ENCODE data around the gene PRKCD.

Gene PRKCD

DNA sequence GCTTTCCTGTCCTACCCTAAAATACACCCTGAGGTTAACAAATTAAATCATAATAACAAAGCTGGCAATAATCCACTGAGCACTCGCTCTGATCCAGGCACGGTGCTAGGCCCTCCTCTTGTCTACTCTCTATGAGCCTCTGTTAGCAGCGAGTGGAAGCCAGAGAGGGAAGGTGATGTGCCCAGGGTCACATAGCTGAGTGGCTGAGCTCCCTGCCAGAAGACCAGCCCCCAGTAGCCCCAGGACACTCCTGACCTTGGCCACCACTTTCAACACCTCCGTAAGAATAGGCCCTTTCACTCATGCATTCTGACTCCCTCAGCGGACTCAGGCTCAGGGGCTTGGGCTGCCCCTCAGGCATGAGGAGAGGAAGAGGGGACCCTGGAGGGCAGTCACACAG lies 9.5 kb upstream of the PRKCD start:
- H3K4me2 ChIP-seq (ENCODE audit: low read length), result no peak overlapping the region
- no CpG with 5 or more reads among the region's 5 CpGs for WGBS (ENCODE audit: extremely low coverage, insufficient coverage, insufficient read length)
- no peak for DNase-seq

DNA sequence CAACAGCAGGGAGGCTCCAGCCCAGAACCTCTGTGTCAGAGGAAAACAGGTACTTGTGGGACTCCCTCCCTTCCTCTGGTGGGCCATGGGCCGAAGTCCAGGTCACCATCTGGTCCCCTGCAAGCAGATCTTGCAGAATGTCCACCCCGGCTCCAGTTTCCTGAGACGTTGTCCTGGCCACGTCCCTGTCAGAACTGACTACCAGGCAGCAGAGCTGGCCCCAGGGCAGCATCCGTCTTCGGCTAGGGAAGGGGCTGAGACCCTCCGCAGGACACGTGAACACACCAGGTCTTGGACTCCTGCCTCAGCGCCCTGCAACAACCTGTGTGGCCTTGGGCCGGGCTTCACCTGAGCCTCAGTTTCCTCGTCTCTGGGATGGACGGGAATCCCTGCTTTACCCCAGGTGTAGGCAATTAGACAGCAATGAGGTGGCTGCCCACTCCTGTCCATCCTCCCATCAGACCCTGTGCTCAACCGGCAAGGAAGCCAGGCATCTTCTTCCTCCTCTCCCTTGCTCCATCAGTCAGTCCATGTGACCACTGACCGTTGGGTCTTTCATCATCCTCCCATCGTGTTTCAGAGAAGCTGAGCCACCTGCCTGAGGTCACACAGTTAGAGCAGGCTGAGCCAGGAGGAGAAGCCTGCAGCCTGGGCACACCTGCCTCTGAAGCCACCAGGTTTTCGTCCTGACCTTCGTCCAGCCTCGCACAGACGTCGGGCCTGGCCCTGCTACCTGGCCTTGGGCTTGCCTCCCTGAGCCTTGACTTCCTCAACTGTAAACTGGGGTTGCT lies 8.9 kb upstream of the PRKCD start:
- Histone ChIP-seq H3K4me2 (ENCODE audit: low read length) (no peak overlapping the region), H2AFZ (ENCODE audit: insufficient read depth, low read length, poor library complexity) (no peak overlapping the region), H3K36me3 (ENCODE audit: control insufficient read depth in 1 of 2, insufficient read depth in 2 of 2, low read length in 2 of 2) (no peaks in the 10 kb centered on the region), H3K27me3 (ENCODE audit: insufficient read depth, low read length) (peaks cover 7% of the 10 kb centered on the region), H2AK5ac (ENCODE audit: low read length) (no peak overlapping the region), H3K18ac (ENCODE audit: low read length) (no peak overlapping the region), H4K12ac (ENCODE audit: low read depth, low read length) (no peak overlapping the region), H3K79me1 (ENCODE audit: low read length) (no peaks in the 10 kb centered on the region), H2BK12ac (ENCODE audit: low read length) (no peak overlapping the region), H4K91ac (ENCODE audit: low read depth, low read length) (no peak overlapping the region), H3K4me1 (ENCODE audit: control insufficient read depth in 1 of 2, insufficient read depth in 2 of 2, low read length in 2 of 2) (no peaks in the 10 kb centered on the region), H3K14ac (ENCODE audit: low read length) (no peak overlapping the region), H3K79me2 (ENCODE audit: control insufficient read depth, insufficient read depth, low read length, poor library complexity) (no peaks in the 10 kb centered on the region), H3K23ac (ENCODE audit: low read length) (no peak overlapping the region), H2BK5ac (ENCODE audit: low read depth, low read length, poor library complexity) (no peak overlapping the region), H3K4ac (ENCODE audit: low read depth, low read length) (no peak overlapping the region), H2BK120ac (ENCODE audit: insufficient read depth, low read length, poor library complexity) (no peak overlapping the region), H3K4me3 (ENCODE audit: low read depth, low read length) (no peak overlapping the region), H3K9ac (ENCODE audit: low read length) (no peak overlapping the region), H4K8ac (ENCODE audit: low read depth, low read length) (no peak overlapping the region), H3K27ac (ENCODE audit: low read depth, low read length) (no peak overlapping the region), H3K9me3 (ENCODE audit: insufficient read depth, low read depth, low read length) (peaks cover 1% of the 10 kb centered on the region)
- no peak for DNase-seq
- WGBS (ENCODE audit: extremely low coverage, insufficient coverage, insufficient read length), result no CpG with 5 or more reads among the region's 20 CpGs

More for the DNA sequence above, 9.5 kb upstream of the PRKCD start:
- H3K14ac ChIP-seq (ENCODE audit: low read length), result no peak overlapping the region
- H3K27ac ChIP-seq (ENCODE audit: low read depth, low read length), result no peak overlapping the region
- H3K79me1 ChIP-seq (ENCODE audit: low read length), result no peaks in the 10 kb centered on the region
- no peaks in the 10 kb centered on the region for H3K79me2 ChIP-seq (ENCODE audit: control insufficient read depth, insufficient read depth, low read length, poor library complexity)
- no peak overlapping the region for H2AFZ ChIP-seq (ENCODE audit: insufficient read depth, low read length, poor library complexity)
- no peak overlapping the region for H2BK12ac ChIP-seq (ENCODE audit: low read length)
- no peak overlapping the region for H2AK5ac ChIP-seq (ENCODE audit: low read length)
- H3K36me3 ChIP-seq (ENCODE audit: control insufficient read depth in 1 of 2, insufficient read depth in 2 of 2, low read length in 2 of 2), result no peaks in the 10 kb centered on the region
- H2BK120ac ChIP-seq (ENCODE audit: insufficient read depth, low read length, poor library complexity), result no peak overlapping the region
- H3K23ac ChIP-seq (ENCODE audit: low read length), result no peak overlapping the region
- peaks cover 1% of the 10 kb centered on the region for H3K9me3 ChIP-seq (ENCODE audit: insufficient read depth, low read depth, low read length)
- no peak overlapping the region for H4K12ac ChIP-seq (ENCODE audit: low read depth, low read length)
- no peak overlapping the region for H4K8ac ChIP-seq (ENCODE audit: low read depth, low read length)
- H2BK5ac ChIP-seq (ENCODE audit: low read depth, low read length, poor library complexity), result no peak overlapping the region
- peaks cover 5% of the 10 kb centered on the region for H3K27me3 ChIP-seq (ENCODE audit: insufficient read depth, low read length)
- no peak overlapping the region for H3K4ac ChIP-seq (ENCODE audit: low read depth, low read length)
- no peak overlapping the region for H3K18ac ChIP-seq (ENCODE audit: low read length)
- H3K4me1 ChIP-seq (ENCODE audit: control insufficient read depth in 1 of 2, insufficient read depth in 2 of 2, low read length in 2 of 2), result no peaks in the 10 kb centered on the region
- no peak overlapping the region for H3K4me3 ChIP-seq (ENCODE audit: low read depth, low read length)
- H4K91ac ChIP-seq (ENCODE audit: low read depth, low read length), result no peak overlapping the region
- no peak overlapping the region for H3K9ac ChIP-seq (ENCODE audit: low read length)

DNA sequence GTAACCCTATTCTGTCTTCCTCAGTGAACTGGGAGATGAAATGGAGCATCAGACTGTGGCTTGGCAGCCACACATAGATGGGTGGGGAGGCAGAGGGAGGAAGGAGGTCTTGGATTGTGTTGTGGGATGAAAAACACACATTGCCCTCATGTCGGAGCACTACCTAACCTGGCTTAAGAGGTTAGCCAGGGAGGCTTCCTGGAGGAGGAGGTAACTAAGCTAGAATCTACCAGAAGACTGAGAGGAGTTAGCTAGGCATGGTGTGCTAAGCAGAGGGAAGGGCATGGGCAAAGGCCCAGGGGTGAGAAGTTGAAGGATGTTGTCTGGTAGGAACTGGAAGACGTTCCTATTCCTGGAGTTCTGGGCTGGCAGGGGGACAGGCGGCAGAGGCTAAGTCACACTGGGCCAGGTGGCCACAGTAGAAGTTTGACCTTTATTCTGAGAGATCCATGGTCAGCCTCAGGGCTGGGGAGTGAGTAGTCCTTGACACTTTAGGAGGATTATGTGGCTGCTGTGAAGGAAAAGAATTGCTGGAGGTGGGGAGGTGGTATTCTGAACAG lies 7.7 kb upstream of the PRKCD start:
- Histone ChIP-seq H2AK5ac (ENCODE audit: low read length) (no peak overlapping the region), H3K14ac (ENCODE audit: low read length) (no peak overlapping the region), H3K4me3 (ENCODE audit: low read depth, low read length) (no peak overlapping the region), H2BK120ac (ENCODE audit: insufficient read depth, low read length, poor library complexity) (no peak overlapping the region), H3K79me1 (ENCODE audit: low read length) (no peaks in the 10 kb centered on the region), H3K9me3 (ENCODE audit: insufficient read depth, low read depth, low read length) (peaks cover 4% of the 10 kb centered on the region), H3K23ac (ENCODE audit: low read length) (no peak overlapping the region), H3K4me1 (ENCODE audit: control insufficient read depth in 1 of 2, insufficient read depth in 2 of 2, low read length in 2 of 2) (no peaks in the 10 kb centered on the region), H4K91ac (ENCODE audit: low read depth, low read length) (no peak overlapping the region), H3K9ac (ENCODE audit: low read length) (no peak overlapping the region), H3K4me2 (ENCODE audit: low read length) (no peak overlapping the region), H4K8ac (ENCODE audit: low read depth, low read length) (no peak overlapping the region), H3K79me2 (ENCODE audit: control insufficient read depth, insufficient read depth, low read length, poor library complexity) (no peaks in the 10 kb centered on the region), H2BK12ac (ENCODE audit: low read length) (no peak overlapping the region), H4K12ac (ENCODE audit: low read depth, low read length) (no peak overlapping the region), H3K4ac (ENCODE audit: low read depth, low read length) (no peak overlapping the region), H2AFZ (ENCODE audit: insufficient read depth, low read length, poor library complexity) (no peak overlapping the region), H3K27me3 (ENCODE audit: insufficient read depth, low read length) (peaks cover 7% of the 10 kb centered on the region), H2BK5ac (ENCODE audit: low read depth, low read length, poor library complexity) (no peak overlapping the region), H3K36me3 (ENCODE audit: control insufficient read depth in 1 of 2, insufficient read depth in 2 of 2, low read length in 2 of 2) (no peaks in the 10 kb centered on the region), H3K27ac (ENCODE audit: low read depth, low read length) (no peak overlapping the region), H3K18ac (ENCODE audit: low read length) (no peak overlapping the region)
- DNase-seq, result no peak
- no CpG with 5 or more reads among the region's 3 CpGs for WGBS (ENCODE audit: extremely low coverage, insufficient coverage, insufficient read length)

GRCh38 chr3:53153980-53154379 lies 7.0 kb upstream of the PRKCD start:
- Histone ChIP-seq H3K36me3 (ENCODE audit: control insufficient read depth in 1 of 2, insufficient read depth in 2 of 2, low read length in 2 of 2) (no peaks in the 10 kb centered on the region), H2AFZ (ENCODE audit: insufficient read depth, low read length, poor library complexity) (no peak overlapping the region), H3K9ac (ENCODE audit: low read length) (no peak overlapping the region), H3K4me3 (ENCODE audit: low read depth, low read length) (no peak overlapping the region), H3K27me3 (ENCODE audit: insufficient read depth, low read length) (peaks cover 7% of the 10 kb centered on the region), H3K14ac (ENCODE audit: low read length) (no peak overlapping the region), H3K4me2 (ENCODE audit: low read length) (no peak overlapping the region), H3K4ac (ENCODE audit: low read depth, low read length) (no peak overlapping the region), H3K9me3 (ENCODE audit: insufficient read depth, low read depth, low read length) (peaks cover 4% of the 10 kb centered on the region), H3K4me1 (ENCODE audit: control insufficient read depth in 1 of 2, insufficient read depth in 2 of 2, low read length in 2 of 2) (no peaks in the 10 kb centered on the region), H3K79me1 (ENCODE audit: low read length) (no peaks in the 10 kb centered on the region), H3K23ac (ENCODE audit: low read length) (no peak overlapping the region), H3K79me2 (ENCODE audit: control insufficient read depth, insufficient read depth, low read length, poor library complexity) (no peaks in the 10 kb centered on the region), H4K8ac (ENCODE audit: low read depth, low read length) (no peak overlapping the region), H2BK5ac (ENCODE audit: low read depth, low read length, poor library complexity) (no peak overlapping the region), H4K91ac (ENCODE audit: low read depth, low read length) (no peak overlapping the region), H4K12ac (ENCODE audit: low read depth, low read length) (no peak overlapping the region), H2AK5ac (ENCODE audit: low read length) (no peak overlapping the region), H2BK120ac (ENCODE audit: insufficient read depth, low read length, poor library complexity) (no peak overlapping the region), H3K27ac (ENCODE audit: low read depth, low read length) (no peak overlapping the region), H2BK12ac (ENCODE audit: low read length) (no peak overlapping the region), H3K18ac (ENCODE audit: low read length) (no peak overlapping the region)
- no peak for DNase-seq
- no CpG with 5 or more reads among the region's 6 CpGs for WGBS (ENCODE audit: extremely low coverage, insufficient coverage, insufficient read length)

Data from trophoblast cell (in vitro differentiated cells and primary cell).